Common myeloid progenitor, CD34-positive (primary cell): ENCODE measurements around the gene RAD51B.
A peak's percentile ranks its signal among the peaks of the same experiment; 100 is the strongest.
"Not testable (repeated sequence)": the region's sequence is repeated elsewhere in the genome, so short reads cannot be mapped to it uniquely, and the experiment has no call there.

Experiments used
- CTCF ChIA-PET: fragments of 350-600 bp; sonication (Branson Sonifier 250); formaldehyde crosslinking; loops from one replicate; lab custom pipeline; 2021; ENCODE audit warnings: antibody characterized with exemption; lab: Charles Lee
- POLR2A ChIA-PET: fragments of 350-600 bp; sonication (Branson Sonifier 250); formaldehyde crosslinking; loops from one replicate; lab custom pipeline; 2021; ENCODE audit warnings: antibody characterized with exemption; lab: Charles Lee
- DNase-seq, 3 donors: peaks; one replicate each; pipeline versions ENCODE4 v3.0.0 to v3.0.0-alpha.2; 2013
- H3K27ac ChIP-seq, 2 experiments: 1 replicate in 1 of 2; 2 replicates in 1 of 2; pipeline ENCODE4 v1.7.0; 2013; ENCODE audit warnings: inconsistent platforms in 2 of 2, low read length in 2 of 2, mild to moderate bottlenecking in 2 of 2, low read depth in 1 of 2, moderate library complexity in 1 of 2; ENCODE audit not compliant: severe bottlenecking in 2 of 2, insufficient read depth in 1 of 2, poor library complexity in 1 of 2
- H3K27me3 ChIP-seq, 5 experiments: replicated peaks in 2 of 5; 1 replicate in 3 of 5; 2 replicates in 2 of 5; pipeline versions ENCODE4 v1.6.1 to v1.7.0; 2013; ENCODE audit warnings: low read length in 4 of 5, mild to moderate bottlenecking in 2 of 5, moderate library complexity in 2 of 5, inconsistent platforms in 1 of 5; ENCODE audit not compliant: insufficient read depth in 5 of 5, control insufficient read depth in 4 of 5
- H3K36me3 ChIP-seq, 4 experiments: 1 replicate in 2 of 4; 2 replicates in 2 of 4; pipeline versions ENCODE4 v1.6.1 to v1.7.0; 2013; ENCODE audit warnings: low read length in 3 of 4, control low read depth in 1 of 4, mild to moderate bottlenecking in 1 of 4; ENCODE audit not compliant: control insufficient read depth in 4 of 4, insufficient read depth in 4 of 4
- H3K4me1 ChIP-seq, 4 experiments: 1 replicate in 3 of 4; 2 replicates in 1 of 4; pipeline versions ENCODE4 v1.6.1 to v1.7.1; 2013; ENCODE audit warnings: low read length in 3 of 4, mild to moderate bottlenecking in 3 of 4, control low read depth in 1 of 4, inconsistent platforms in 1 of 4, moderate library complexity in 1 of 4; ENCODE audit not compliant: control insufficient read depth in 4 of 4, insufficient read depth in 4 of 4; ENCODE audit errors: control extremely low read depth in 1 of 4
- H3K4me3 ChIP-seq, 7 experiments: 1 replicate in 4 of 7; 2 replicates in 3 of 7; pipeline versions ENCODE4 v1.5.1 to v1.7.0; 2013; ENCODE audit warnings: mild to moderate bottlenecking in 7 of 7, low read length in 6 of 7, moderate library complexity in 6 of 7, inconsistent platforms in 2 of 7, low read depth in 2 of 7, control low read depth in 1 of 7; ENCODE audit not compliant: insufficient read depth in 4 of 7, control insufficient read depth in 1 of 7; ENCODE audit errors: extremely low read depth in 1 of 7
- H3K9me3 ChIP-seq, 5 experiments: 1 replicate in 4 of 5; 2 replicates in 1 of 5; pipeline versions ENCODE4 v1.6.1 to v1.7.1; 2013; ENCODE audit warnings: low read length in 4 of 5, mild to moderate bottlenecking in 2 of 5, inconsistent platforms in 1 of 5, low read depth in 1 of 5, moderate library complexity in 1 of 5; ENCODE audit not compliant: control insufficient read depth in 4 of 5, insufficient read depth in 2 of 5; ENCODE audit errors: control extremely low read depth in 1 of 5
- WGBS: methylation state at CpG from one replicate; pipeline ENCODE4 v1.1.5; 2013; ENCODE audit not compliant: insufficient coverage; 5-methylcytosine and 5-hydroxymethylcytosine counted together

Gene RAD51B

DNA sequence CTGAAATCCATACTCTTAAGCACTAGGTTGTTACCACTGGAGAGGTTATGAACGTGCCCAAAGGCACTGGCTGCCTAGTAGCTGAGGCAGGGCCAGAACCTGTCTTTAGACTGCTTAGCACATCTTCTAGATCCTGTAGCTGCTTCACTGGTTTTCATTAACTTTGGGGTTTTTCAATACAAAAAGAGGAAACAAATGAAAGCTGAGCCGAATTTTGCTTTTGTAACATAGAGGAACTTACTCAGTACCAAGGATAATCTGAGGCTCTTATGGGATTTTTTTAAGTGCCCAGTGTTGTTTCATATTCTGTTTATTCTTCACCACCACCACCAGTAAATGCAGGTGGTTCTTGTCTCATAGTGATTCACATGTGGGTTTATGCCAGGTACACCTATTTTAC, 396.1 kb downstream of the RAD51B start:
- H3K4me3 ChIP-seq, result no peak overlapping the region
- 29% methylated on average over 1 of the region's 2 CpGs for WGBS
- ChIA-PET POLR2A (no interaction called here), CTCF (interaction anchor here (0.9 kb wide), 1 partner anchor 131 kb away, joined by 3 read pairs; no protein-coding TSS in a partner anchor)
- H3K36me3 ChIP-seq, result no peaks in the 10 kb centered on the region
- no peaks in the 10 kb centered on the region for H3K9me3 ChIP-seq
- H3K27me3 ChIP-seq, result no peaks in the 10 kb centered on the region
- peak overlapping the region in 1 of 2 experiments; percentile 2 for H3K27ac ChIP-seq
- peaks cover 3 to 20% (median 10%) of the 10 kb centered on the region in 4 experiments for H3K4me1 ChIP-seq
- peak in 2 of 3 donors; percentile 74 to 79 for DNase-seq

- POLR2A ChIA-PET, result interaction anchor here (0.6 kb wide), 1 partner anchor 957 kb away, joined by 3 read pairs; no protein-coding TSS in a partner anchor
- no peaks in the 10 kb centered on the region for H3K9me3 ChIP-seq
- CTCF ChIA-PET, result interaction anchor here (0.9 kb wide), 1 partner anchor 132 kb away, joined by 3 read pairs; no protein-coding TSS in a partner anchor
Observed at GRCh38 chr14:68216079-68216478, 396.5 kb downstream of the RAD51B start.

DNA sequence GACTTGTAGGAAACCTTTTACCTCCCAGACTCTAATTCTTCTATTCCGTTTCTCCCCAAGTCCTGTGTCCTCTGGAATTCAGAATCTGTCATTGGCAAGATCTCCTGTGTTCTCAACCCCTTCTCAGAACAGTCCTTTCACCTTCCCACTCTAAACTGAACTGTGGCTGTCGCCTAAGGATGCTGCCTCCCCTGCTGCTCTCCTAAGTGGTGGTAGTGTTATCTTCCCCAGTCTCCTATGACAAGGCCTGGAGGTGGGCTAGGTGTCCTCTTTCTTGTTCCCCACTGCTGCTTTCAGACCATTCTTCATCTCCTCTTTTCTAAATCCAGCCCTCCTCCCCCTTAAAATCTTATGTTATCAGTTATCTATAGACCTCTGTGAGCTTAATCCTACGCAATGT, 397.4 kb downstream of the RAD51B start:
- Histone ChIP-seq H3K36me3 (no peaks in the 10 kb centered on the region), H3K4me3 (no peak overlapping the region), H3K27me3 (no peaks in the 10 kb centered on the region), H3K9me3 (no peaks in the 10 kb centered on the region), H3K4me1 (peaks cover 3 to 10% (median 6%) of the 10 kb centered on the region in 4 experiments), H3K27ac (no peak overlapping the region)
- POLR2A ChIA-PET, result no interaction called here
- DNase-seq, result no peak
- CTCF ChIA-PET, result no interaction called here
- WGBS, result 100% methylated on average over 1 of the region's 3 CpGs

More at GRCh38 chr14:68216079-68216478, 396.5 kb downstream of the RAD51B start:
- no peak overlapping the region for H3K4me3 ChIP-seq
- H3K4me1 ChIP-seq, result peaks cover 3 to 15% (median 7%) of the 10 kb centered on the region in 4 experiments
- DNase-seq, result no peak
- no peaks in the 10 kb centered on the region for H3K36me3 ChIP-seq
- peak overlapping the region in 1 of 2 experiments; percentile 2 for H3K27ac ChIP-seq
- H3K27me3 ChIP-seq, result no peaks in the 10 kb centered on the region
- no CpG with 5 or more reads among the region's 3 CpGs for WGBS

DNA sequence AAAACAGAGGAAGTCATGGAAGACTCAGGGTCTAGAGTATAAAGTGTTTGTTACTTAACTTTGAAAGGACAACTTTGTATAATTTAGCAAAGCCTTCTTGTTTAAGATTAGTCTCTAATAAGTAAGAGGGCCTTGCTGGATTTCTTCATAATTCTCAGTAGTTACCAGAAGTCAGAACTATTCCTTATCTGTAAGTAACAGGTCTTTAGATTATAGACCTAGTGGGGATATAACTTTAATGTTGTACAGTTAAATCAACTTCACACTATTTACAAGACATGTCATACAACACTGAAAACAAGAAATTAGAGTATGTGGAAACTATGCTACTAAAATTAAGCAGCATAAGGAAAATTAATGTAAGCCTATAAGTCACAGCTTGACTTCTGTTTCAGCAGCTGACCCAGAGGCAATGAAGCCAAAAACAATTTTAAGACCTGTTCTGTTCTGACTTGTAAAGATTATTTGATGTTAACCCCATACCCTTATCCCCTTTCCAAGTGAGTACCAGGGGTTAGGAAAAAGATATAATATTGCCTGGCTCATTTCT, 398.3 kb downstream of the RAD51B start:
- ChIA-PET CTCF (no interaction called here), POLR2A (no interaction called here)
- H3K27ac ChIP-seq, result no peak overlapping the region
- no peaks in the 10 kb centered on the region for H3K27me3 ChIP-seq
- peaks cover 3 to 10% (median 6%) of the 10 kb centered on the region in 4 experiments for H3K4me1 ChIP-seq
- H3K9me3 ChIP-seq, result no peaks in the 10 kb centered on the region
- peak in 1 of 3 donors; percentile 52 for DNase-seq
- H3K36me3 ChIP-seq, result no peaks in the 10 kb centered on the region
- H3K4me3 ChIP-seq, result no peak overlapping the region

GRCh38 chr14:68219407-68219806, 399.8 kb downstream of the RAD51B start:
- no peak for DNase-seq
- peaks cover 3 to 10% (median 6%) of the 10 kb centered on the region in 4 experiments for H3K4me1 ChIP-seq
- no peak overlapping the region for H3K4me3 ChIP-seq
- WGBS, result 91% methylated on average over 5 of the region's 7 CpGs
- H3K36me3 ChIP-seq, result no peaks in the 10 kb centered on the region
- ChIA-PET CTCF (no interaction called here), POLR2A (no interaction called here)
- H3K9me3 ChIP-seq, result no peaks in the 10 kb centered on the region
- no peaks in the 10 kb centered on the region for H3K27me3 ChIP-seq
- no peak overlapping the region for H3K27ac ChIP-seq

- H3K4me3 ChIP-seq, H3K9me3 ChIP-seq, DNase-seq, H3K27me3 ChIP-seq, H3K36me3 ChIP-seq, H3K4me1 ChIP-seq, H3K27ac ChIP-seq, POLR2A ChIA-PET, CTCF ChIA-PET: not testable (repeated sequence)
- WGBS, result 100% methylated on average over 2 of the region's 2 CpGs
Observed at GRCh38 chr14:68221046-68221445, 401.5 kb downstream of the RAD51B start.

GRCh38 chr14:68222154-68222553, 402.6 kb downstream of the RAD51B start:
- peaks cover 0 to 2% (median 0%) of the 10 kb centered on the region in 4 experiments for H3K4me1 ChIP-seq
- no peaks in the 10 kb centered on the region for H3K9me3 ChIP-seq
- no peak for DNase-seq
- ChIA-PET CTCF (interaction anchor here (2.0 kb wide), 1 partner anchor 27 kb away, joined by 7 read pairs; no protein-coding TSS in a partner anchor), POLR2A (no interaction called here)
- 90% methylated on average over 2 of the region's 4 CpGs for WGBS
- H3K4me3 ChIP-seq, result no peak overlapping the region
- no peak overlapping the region for H3K27ac ChIP-seq
- H3K36me3 ChIP-seq, result no peaks in the 10 kb centered on the region
- H3K27me3 ChIP-seq, result no peaks in the 10 kb centered on the region
